Heart left ventricle (tissue), 13 donors: ENCODE data around the gene GID4.

Experiments
- CTCF ChIP-seq, 12 donors: fragments of 200-600 bp; sonication (generic) in 4 of 12; IDR thresholded peaks; one replicate each; pipeline versions ENCODE4 v1.5.0 to v1.8.0; 2018 to 2022; ENCODE audit warnings: antibody characterized with exemption in 12 of 12, mild to moderate bottlenecking in 5 of 12
- POLR2A ChIP-seq, 2 donors: fragments of 450-650 bp; IDR thresholded peaks; one replicate each; pipeline ENCODE4 v1.6.1; 2017; ENCODE audit warnings: antibody characterized with exemption in 2 of 2, mild to moderate bottlenecking in 2 of 2, moderate library complexity in 2 of 2
- donor health status: ischemic (EF 13 %, LVEDD 7.1; RV severe dilation, severe dysfunction).
- donor health status: DM: no; HTN: yes; CAD: no.
- donor health status: DM: no; HTN: no; CAD: no.
- donor health status: ischemic (EF 25% LVEDD 6.9; RV normal size, moderate dysfunction).
- donor health status: ischemic (EF 25% LVEDD 5.7; RV mildly dilated, moderate dysfunction).
- donor health status: ischemic (EF 35%, LVEDD 5.7; RV mildly dilated, moderate dysfunction).
- donor health status: nonischemic (EF 11% LVEDD 7.7; RV severe dilation, severe dysfunction).
- donor health status: DM: yes; HTN: yes; CAD: no.
- donor health status: PGD.
- donor health status: ischemic (EF 29% LVEDD 5.4; RV normal size, mild dysfunction).
- donor health status: nonischemic (EF 23%, LVEDD 6.1; RV moderate dilation, normal function).

- TF ChIP-seq CTCF (IDR thresholded peaks at IDR 0.05) (no peak), POLR2A (IDR thresholded peaks at IDR 0.05) (no peak)
These were observed 39.7 kb upstream of the GID4 start for GRCh38 chr17:17999364-18000029.
